ENCODE measurements around the gene SLC7A11.

Gene SLC7A11

DNA sequence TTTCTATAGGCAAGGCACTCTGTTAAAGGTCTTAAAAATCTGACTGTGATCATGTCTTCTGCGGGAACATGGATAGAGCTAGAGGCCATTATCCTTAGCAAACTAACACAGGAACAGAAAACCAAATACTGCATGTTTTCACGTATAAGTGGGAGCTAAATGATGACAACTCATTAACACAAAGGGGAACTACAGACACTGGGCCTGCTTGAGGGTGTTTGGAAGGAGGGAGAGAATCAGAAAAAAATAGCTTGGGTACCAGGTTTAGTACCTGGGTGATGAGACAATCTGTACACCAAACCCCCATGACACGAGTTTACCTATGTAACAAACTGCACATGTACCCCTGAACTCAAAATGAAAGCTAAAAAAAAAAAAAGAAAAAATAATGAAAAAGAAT, 12.1 kb downstream of the SLC7A11 start:
- no peak for TF ChIP-seq TOX (CRISPR knock-in tag; IDR thresholded peaks at IDR 0.05; ENCODE audit: borderline replicate concordance)
- TF ChIP-seq CSDC2 (CRISPR knock-in tag; IDR thresholded peaks at IDR 0.05), result no peak
- no peak for TF ChIP-seq GLIS3 (CRISPR knock-in tag; IDR thresholded peaks at IDR 0.05)
- TF ChIP-seq, protein P1, sequence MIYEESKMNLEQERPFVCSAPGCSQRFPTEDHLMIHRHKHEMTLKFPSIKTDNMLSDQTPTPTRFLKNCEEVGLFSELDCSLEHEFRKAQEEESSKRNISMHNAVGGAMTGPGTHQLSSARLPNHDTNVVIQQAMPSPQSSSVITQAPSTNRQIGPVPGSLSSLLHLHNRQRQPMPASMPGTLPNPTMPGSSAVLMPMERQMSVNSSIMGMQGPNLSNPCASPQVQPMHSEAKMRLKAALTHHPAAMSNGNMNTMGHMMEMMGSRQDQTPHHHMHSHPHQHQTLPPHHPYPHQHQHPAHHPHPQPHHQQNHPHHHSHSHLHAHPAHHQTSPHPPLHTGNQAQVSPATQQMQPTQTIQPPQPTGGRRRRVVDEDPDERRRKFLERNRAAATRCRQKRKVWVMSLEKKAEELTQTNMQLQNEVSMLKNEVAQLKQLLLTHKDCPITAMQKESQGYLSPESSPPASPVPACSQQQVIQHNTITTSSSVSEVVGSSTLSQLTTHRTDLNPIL (CRISPR knock-in tag; IDR thresholded peaks at IDR 0.05; ENCODE audit: low read depth), result no peak
- no peak for TF ChIP-seq OSR1 (CRISPR knock-in tag; IDR thresholded peaks at IDR 0.05)
- no peak for TF ChIP-seq ZNF8 (CRISPR knock-in tag; IDR thresholded peaks at IDR 0.05)
- no peak for TF ChIP-seq ESRRG (CRISPR knock-in tag; IDR thresholded peaks at IDR 0.05)
- TF ChIP-seq TCF4 (CRISPR knock-in tag; IDR thresholded peaks at IDR 0.05; ENCODE audit: borderline replicate concordance), result no peak
- TF ChIP-seq ZNF70 (CRISPR knock-in tag; IDR thresholded peaks at IDR 0.05), result no peak
- TF ChIP-seq, protein P2, sequence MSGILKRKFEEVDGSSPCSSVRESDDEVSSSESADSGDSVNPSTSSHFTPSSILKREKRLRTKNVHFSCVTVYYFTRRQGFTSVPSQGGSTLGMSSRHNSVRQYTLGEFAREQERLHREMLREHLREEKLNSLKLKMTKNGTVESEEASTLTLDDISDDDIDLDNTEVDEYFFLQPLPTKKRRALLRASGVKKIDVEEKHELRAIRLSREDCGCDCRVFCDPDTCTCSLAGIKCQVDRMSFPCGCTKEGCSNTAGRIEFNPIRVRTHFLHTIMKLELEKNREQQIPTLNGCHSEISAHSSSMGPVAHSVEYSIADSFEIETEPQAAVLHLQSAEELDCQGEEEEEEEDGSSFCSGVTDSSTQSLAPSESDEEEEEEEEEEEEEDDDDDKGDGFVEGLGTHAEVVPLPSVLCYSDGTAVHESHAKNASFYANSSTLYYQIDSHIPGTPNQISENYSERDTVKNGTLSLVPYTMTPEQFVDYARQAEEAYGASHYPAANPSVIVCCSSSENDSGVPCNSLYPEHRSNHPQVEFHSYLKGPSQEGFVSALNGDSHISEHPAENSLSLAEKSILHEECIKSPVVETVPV (CRISPR knock-in tag; IDR thresholded peaks at IDR 0.05), result no peak
- TF ChIP-seq ZNF565 (CRISPR knock-in tag; conservative IDR thresholded peaks at IDR 0.05; ENCODE audit: low read depth), result no peak

DNA sequence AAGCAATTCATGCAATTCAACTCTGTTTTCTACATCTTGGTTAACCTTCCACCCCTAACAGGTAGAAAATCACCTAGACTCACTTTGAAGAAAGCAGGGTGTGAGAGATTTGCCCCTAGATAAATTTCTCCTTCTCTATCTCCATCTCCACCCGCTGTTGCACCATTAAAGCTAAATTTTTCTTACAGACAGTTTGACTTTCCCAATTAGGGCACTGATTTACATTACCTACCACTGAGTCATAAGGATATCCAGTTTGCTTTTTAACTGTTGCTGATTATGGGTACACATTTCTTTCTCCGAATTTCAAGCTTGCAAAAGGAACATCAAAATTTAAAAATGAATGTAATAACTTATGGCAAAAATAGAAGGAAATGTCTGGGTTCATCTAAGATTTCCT, 13.0 kb downstream of the SLC7A11 start:
- TF ChIP-seq ZNF565 (CRISPR knock-in tag; conservative IDR thresholded peaks at IDR 0.05; ENCODE audit: low read depth) (no peak), BACH2 (CRISPR knock-in tag; IDR thresholded peaks at IDR 0.05; ENCODE audit: borderline replicate concordance) (no peak), ZNF70 (CRISPR knock-in tag; IDR thresholded peaks at IDR 0.05) (no peak)
- TF ChIP-seq, protein P3, sequence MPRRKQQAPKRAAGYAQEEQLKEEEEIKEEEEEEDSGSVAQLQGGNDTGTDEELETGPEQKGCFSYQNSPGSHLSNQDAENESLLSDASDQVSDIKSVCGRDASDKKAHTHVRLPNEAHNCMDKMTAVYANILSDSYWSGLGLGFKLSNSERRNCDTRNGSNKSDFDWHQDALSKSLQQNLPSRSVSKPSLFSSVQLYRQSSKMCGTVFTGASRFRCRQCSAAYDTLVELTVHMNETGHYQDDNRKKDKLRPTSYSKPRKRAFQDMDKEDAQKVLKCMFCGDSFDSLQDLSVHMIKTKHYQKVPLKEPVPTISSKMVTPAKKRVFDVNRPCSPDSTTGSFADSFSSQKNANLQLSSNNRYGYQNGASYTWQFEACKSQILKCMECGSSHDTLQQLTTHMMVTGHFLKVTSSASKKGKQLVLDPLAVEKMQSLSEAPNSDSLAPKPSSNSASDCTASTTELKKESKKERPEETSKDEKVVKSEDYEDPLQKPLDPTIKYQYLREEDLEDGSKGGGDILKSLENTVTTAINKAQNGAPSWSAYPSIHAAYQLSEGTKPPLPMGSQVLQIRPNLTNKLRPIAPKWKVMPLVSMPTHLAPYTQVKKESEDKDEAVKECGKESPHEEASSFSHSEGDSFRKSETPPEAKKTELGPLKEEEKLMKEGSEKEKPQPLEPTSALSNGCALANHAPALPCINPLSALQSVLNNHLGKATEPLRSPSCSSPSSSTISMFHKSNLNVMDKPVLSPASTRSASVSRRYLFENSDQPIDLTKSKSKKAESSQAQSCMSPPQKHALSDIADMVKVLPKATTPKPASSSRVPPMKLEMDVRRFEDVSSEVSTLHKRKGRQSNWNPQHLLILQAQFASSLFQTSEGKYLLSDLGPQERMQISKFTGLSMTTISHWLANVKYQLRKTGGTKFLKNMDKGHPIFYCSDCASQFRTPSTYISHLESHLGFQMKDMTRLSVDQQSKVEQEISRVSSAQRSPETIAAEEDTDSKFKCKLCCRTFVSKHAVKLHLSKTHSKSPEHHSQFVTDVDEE (CRISPR knock-in tag; IDR thresholded peaks at IDR 0.05), result no peak
- no peak for ATAC-seq

More for the DNA sequence above, 12.1 kb downstream of the SLC7A11 start:
- ATAC-seq, result no peak

DNA sequence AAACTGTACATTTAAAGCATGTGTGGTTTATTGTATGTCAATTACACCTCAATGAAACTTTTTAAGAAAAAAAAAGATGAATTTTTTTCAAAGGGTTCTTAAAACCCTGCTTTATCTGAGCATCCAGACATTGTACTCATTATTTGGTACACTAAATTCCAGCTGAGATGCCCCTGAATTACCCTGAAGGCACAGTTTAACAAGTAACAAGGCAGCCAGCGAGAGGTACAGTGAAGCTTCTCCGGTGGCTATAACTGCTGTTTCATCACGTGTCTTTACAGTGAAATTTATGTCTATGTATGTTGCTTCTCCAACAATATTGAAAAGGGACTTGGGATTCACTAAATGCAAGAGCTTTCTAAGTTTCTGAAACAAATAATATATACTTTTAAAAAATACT, 15.8 kb downstream of the SLC7A11 start:
- TF ChIP-seq SNAI2 (CRISPR knock-in tag; IDR thresholded peaks at IDR 0.05) (no peak), ZNF70 (CRISPR knock-in tag; IDR thresholded peaks at IDR 0.05) (no peak), TCF4 (CRISPR knock-in tag; IDR thresholded peaks at IDR 0.05; ENCODE audit: borderline replicate concordance) (no peak), OSR1 (CRISPR knock-in tag; IDR thresholded peaks at IDR 0.05) (no peak), CSDC2 (CRISPR knock-in tag; IDR thresholded peaks at IDR 0.05) (no peak), PPARA (CRISPR knock-in tag; IDR thresholded peaks at IDR 0.05; ENCODE audit: borderline replicate concordance) (no peak), BACH2 (CRISPR knock-in tag; IDR thresholded peaks at IDR 0.05; ENCODE audit: borderline replicate concordance) (no peak), RARB (CRISPR knock-in tag; IDR thresholded peaks at IDR 0.05) (no peak)
- TF ChIP-seq, protein P4, sequence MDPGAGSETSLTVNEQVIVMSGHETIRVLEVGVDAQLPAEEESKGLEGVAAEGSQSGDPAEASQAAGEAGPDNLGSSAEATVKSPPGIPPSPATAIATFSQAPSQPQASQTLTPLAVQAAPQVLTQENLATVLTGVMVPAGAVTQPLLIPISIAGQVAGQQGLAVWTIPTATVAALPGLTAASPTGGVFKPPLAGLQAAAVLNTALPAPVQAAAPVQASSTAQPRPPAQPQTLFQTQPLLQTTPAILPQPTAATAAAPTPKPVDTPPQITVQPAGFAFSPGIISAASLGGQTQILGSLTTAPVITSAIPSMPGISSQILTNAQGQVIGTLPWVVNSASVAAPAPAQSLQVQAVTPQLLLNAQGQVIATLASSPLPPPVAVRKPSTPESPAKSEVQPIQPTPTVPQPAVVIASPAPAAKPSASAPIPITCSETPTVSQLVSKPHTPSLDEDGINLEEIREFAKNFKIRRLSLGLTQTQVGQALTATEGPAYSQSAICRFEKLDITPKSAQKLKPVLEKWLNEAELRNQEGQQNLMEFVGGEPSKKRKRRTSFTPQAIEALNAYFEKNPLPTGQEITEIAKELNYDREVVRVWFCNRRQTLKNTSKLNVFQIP (CRISPR knock-in tag; IDR thresholded peaks at IDR 0.05; ENCODE audit: borderline replicate concordance, low read depth), result no peak
- TF ChIP-seq, protein P5, sequence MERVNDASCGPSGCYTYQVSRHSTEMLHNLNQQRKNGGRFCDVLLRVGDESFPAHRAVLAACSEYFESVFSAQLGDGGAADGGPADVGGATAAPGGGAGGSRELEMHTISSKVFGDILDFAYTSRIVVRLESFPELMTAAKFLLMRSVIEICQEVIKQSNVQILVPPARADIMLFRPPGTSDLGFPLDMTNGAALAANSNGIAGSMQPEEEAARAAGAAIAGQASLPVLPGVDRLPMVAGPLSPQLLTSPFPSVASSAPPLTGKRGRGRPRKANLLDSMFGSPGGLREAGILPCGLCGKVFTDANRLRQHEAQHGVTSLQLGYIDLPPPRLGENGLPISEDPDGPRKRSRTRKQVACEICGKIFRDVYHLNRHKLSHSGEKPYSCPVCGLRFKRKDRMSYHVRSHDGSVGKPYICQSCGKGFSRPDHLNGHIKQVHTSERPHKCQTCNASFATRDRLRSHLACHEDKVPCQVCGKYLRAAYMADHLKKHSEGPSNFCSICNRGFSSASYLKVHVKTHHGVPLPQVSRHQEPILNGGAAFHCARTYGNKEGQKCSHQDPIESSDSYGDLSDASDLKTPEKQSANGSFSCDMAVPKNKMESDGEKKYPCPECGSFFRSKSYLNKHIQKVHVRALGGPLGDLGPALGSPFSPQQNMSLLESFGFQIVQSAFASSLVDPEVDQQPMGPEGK (CRISPR knock-in tag; IDR thresholded peaks at IDR 0.05; ENCODE audit: borderline replicate concordance), result no peak
- TF ChIP-seq, protein P1 (CRISPR knock-in tag; IDR thresholded peaks at IDR 0.05; ENCODE audit: low read depth), result no peak
- peak; percentile 53 for ATAC-seq
